HPDE6-E6E7 (cell line): ENCODE results near the gene PTPRD.

Source experiments
- DNase-seq: peaks from one replicate; pipeline ENCODE4 v3.0.0; 2011; ENCODE audit warnings: missing footprints; ENCODE audit errors: extremely low spot score

The PTPRD gene

DNA sequence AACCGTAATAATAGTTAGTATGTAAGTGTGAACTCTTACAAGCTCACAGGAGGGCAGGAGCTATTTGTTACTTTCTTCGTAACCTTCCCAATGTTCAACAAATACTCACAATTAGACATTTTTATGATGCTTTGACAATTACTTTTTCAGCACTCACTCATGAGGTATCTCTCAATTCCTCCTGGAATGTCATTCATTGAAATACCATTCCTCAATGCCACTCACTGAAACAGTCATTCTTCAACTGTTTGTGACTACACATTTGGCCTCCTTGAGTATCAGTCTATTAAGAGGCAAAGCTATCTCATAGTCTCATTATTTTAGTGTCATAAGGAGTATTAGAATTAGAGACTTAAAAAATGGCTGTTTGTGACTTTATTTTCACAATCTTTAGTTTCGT lies 2079.1 kb downstream of the PTPRD start:
- no peak for DNase-seq

DNA sequence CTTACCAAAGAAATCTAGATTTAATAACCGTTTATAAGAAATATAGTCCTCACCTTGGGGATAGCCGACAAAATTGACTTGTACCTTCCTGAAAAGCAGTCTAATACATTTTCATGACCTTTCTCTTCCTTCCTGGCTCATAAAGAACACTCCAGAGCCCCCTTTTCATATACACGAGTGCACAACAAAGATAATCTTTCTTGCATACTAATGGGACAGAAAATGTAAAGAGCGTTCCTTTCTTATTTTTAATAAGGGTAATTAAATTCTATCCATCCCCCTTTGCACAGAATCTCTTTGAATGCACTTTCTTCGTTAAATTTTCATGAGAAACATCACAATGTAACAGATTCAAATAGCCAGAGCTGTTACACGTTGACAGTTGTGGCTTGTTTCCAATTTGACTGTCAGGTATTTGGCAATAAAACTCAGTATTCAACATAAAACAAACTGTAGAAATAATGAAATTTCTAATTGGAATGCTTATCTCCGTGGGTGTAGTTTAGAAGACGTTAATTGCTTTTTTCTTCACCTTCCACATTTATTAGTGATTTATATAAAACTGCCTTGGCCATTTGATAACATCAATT lies 2080.9 kb downstream of the PTPRD start:
- DNase-seq: no peak

DNA sequence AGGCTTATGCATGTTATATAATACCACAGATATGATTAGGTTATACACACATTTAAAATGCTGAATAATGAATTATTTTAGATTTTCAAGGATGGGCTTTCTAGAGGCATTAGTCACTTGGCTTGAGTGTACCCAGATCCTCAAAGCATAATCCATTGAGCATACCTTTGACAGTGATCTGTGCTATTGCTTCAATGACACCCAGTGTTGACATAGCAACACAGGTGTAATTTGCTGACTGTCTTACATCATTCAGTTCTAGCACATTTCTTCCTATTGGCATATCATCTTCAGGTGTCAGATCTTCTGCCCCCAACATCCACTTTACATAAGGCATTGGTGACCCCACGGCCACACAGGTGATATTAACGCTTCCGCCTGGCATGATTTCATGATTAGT lies 2091.7 kb downstream of the PTPRD start:
- no peak for DNase-seq

DNA sequence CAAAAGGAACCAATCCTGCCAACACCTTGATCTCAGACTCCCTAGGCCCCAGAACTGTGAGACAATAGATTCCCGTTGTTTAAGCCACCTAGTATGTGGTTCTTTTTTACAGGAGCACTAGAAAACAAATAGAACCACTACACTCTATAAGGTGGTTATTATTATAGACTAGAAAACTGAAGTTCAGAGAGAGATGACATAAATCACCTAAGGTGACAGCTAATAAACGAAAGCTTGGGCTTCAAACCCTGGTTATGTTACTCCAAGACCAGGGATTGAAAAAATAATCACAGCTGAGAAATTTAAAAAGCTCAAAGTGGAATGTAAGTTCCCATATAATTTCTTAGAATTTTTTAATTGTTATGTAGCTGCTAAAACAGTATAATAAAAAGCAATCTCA lies 2097.1 kb downstream of the PTPRD start:
- no peak for DNase-seq

DNA sequence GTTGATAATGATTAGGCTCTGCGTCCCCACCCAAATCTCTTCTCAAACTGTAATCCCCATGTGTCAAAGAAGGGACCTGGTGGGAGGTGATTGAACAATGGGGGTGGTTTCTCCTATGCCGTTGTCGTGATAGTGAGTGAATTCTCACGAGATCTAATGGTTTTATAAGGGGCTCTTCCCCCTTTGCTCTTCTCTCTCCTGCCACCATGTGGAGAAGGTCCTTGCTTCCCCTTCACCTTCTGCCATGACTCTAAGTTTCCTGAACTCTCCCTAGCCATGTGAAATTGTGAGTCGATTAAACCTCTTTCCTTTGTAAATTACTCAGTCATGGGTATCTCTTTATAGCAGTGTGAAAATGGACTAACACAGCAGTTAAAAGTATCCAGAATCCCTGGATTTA lies 2098.0 kb downstream of the PTPRD start:
- DNase-seq: no peak

DNA sequence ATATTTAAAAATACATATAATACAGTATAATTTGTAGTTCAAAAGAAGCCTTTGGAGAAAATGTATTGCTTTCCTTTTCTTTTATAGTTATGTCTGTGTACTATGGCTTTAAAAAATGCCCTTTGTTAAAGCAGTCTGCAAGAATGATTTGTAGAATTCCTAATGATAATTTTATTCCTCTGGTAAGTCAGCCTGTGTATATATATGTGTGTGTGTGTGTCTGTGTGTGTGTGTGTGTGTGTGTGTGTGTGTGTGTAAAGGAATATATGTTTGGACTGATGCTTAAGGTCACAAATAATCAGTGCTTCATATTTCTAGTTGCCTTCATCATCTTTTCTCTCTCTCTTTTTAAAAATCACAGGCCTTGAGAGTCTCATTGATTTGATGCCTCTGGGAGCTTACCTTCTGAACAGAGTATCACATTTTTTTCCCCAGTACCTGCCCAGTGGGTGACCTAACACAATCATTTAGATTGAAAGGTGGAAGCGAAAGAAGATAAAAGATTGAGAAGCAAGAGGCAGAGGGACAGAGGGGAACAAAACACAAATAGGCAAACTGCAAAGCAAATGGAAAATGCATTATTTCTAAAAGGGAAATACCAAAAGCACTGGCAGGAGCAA lies 2104.0 kb downstream of the PTPRD start:
- DNase-seq: no peak

DNA sequence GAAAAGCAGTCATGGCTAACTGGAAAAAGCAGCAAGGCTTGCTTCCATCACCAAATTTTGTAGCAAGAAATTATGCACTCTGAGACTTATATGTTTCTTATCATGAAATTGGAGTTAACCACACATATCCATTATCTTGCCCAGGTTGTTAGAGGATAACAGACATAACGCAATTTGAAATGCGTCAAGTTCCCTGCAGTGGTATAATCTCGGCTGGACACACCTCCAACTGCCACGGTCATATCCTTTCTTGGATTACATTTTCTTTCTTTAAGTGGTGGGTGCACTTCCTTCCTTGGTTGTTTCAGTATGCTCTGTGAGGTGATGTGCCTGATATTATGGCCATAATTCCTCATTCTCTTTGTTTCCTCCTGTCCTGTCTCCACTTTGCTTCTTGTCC lies 2118.2 kb downstream of the PTPRD start:
- no peak for DNase-seq

DNA sequence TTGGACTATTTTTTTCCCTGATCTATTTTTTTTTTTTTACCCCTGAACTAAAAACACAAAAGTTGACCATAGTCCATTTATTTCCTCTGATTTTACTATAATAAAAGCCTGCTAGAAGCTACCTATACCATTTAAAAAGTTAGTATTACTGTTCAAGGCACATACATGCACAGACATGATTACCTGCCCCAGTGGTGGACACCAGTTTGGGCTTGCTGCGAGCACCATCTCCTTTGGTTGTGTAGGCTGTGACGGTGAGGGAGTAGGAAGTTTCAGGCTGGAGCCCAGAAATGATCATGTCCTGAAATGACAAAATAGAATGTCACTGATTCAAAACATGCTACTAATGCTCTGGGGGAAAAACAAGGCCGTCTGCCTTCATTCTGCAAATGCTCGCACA lies 2120.1 kb downstream of the PTPRD start:
- peak; percentile 1 for DNase-seq

DNA sequence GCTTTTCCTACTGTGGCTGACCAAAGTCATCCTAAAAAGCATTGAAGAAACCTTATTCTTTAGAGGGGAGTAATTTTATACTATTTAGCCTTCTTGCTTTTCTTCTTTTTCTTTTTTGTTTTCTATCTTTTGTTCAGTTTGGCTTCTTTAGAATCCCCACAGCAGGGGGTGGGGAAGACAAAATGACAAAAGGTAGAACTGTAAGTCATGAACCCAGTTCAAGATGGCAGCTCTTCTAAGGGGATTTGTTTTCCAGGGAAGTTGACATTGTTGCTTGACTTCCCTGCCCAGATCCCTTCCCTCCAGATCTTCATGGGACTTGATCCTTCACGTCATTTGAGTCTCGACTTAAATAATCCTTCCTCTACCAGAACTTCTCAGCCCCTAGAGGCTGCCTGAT lies 2120.8 kb downstream of the PTPRD start:
- no peak for DNase-seq

DNA sequence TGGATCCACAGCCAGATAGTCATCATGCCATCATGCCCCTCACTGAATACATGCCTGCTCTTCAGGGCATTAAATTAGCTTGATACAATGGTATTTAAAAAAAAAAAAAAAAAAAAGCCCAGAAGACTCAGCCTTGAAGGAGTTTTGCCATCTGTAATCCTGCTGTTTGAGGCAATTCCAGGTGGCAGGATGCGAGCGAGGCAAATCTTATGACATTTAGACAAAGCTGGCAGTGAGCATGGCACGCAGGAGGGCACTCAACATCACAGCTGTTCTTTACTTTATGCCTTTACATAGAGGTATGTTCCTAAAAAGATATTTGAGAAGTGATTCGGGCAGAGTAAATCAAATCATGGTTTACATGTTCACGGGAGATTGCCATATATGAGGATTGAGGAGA lies 2121.2 kb downstream of the PTPRD start:
- no peak for DNase-seq

DNA sequence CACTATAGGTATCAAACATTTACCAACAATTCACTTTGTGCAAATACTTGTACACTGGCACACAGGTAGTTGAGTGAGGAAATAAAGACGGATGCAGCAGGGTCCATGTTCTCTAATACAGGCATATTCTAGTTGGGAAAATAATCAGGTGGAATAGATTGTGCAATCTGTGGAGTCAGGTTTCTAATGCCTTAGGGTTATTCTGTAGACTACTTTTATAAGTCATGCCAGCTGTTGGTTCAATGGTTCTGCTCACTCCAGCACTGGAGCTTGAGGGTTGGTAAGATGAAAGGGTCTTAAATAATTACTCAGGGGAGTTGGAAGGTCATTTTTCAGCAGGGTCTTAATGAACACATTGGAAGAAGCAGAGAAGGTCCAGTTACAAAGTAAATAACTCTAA lies 2123.0 kb downstream of the PTPRD start:
- peak; percentile 1 for DNase-seq

DNA sequence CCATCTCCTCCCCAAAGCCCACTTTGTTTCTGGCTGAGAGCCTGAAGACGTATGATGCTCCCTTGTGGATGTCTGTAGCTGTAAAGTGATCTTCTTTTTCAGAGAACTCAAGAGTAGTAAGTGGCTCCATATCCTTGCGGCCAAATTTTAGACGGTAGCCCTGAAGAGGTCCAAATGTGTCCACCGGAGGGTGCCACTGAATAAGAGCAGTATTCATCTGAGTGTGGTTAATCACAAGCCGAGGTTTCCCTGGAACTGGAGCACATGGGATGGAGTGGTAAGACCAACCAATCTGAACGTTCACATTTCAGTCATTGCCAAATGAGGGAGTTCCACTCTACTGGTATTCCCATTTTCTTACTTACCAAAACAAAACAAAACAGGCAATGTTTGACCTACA lies 2126.7 kb downstream of the PTPRD start:
- DNase-seq: peak; percentile 1

DNA sequence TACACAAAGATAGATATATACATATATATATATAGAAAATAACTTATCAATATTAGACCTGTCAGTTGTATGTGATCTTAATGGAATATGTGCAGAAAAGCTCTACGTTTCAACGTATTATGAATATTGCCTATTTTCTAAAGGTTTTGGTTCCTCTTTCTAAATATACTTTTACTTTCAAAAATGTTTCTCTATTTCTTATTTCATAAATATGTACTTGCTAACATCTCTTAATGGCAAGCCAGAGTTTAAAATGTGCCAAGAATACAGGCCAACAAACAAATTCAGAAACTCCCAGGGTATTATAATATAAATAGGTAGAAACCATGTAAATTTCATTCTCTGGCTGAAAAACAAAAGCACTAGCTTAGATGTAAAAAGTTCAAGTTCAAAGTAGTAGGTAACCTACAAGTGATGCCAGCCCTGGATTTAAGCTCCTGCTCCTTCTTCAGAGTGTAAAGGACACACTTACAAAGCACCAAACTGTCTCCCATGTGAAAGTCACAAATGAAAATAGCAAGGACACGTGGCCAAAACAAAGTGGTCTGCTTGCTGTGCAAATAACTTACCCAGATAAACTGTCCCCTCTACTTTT lies 2128.1 kb downstream of the PTPRD start:
- no peak for DNase-seq

DNA sequence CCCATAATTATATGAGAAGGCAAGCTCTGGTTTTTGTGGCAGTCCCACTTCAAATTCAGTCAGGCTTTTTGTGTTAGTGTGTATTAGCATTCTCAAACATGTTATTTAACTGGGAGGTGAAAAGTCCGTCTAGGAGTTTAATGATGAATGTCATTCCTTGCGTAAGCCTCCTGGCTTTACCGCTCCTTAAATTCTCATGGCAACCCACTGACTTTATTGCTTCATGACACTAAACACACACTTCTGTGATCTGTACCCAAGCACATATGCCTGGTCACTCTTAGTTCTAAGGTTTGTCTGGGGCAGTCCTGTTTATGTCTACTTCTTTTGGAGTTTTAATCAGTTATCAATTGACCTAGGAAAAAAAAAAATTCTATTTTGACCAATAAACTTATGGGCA lies 2135.4 kb downstream of the PTPRD start:
- DNase-seq: no peak

DNA sequence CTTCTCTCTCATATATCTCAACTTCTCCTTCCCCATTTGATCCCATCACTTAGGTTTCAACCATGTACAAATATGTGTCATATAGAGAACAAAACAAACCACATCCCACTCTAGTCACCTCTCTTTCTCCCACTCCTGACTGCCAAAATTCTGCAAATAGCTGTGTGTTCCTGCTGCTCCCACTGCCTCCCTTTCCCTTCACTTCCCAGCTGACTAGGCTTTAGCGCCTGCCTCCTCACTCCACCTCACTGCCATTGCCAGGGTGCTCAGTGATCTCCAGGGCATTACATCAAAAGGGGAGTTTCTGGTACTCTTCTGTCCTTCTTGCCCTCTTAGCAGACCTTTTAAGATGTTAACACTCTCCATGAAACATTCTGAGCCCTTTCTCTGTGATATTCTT lies 2137.9 kb downstream of the PTPRD start:
- no peak for DNase-seq

DNA sequence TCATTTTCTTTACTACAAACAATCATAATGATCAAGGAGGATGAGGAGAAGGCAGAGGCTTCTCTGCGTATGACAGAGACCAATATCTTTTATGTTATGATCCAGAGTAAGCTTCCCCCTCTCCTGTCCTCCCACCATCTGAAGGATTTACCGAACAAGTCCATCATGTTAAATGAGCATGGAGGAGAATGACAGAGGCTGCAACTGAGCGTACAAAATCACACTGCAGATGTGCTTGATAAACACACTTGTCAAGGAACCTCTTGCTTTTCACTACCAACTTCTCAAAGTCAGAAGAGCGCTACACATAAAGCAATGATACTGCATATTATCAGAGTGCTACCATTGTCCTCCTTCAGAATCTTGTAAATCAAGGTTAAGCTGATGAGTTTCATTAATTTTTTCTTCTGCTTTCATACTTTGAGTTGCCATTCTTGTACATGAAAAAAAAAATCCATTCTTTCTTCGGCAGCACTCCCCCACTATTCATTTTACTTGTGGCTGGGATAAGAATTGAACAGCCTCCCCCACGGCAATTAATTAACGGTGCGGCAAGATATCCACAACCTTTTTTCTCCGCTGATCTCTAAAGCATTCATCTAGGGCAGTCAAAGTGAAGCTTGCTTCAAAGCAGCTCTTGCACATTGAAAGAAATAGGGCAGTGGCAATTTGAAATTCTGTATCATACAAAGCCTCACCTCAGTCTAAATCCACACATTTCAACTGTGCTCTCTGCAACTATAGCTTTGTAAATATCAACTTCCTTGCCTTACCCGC lies 2139.4 kb downstream of the PTPRD start:
- no peak for DNase-seq

DNA sequence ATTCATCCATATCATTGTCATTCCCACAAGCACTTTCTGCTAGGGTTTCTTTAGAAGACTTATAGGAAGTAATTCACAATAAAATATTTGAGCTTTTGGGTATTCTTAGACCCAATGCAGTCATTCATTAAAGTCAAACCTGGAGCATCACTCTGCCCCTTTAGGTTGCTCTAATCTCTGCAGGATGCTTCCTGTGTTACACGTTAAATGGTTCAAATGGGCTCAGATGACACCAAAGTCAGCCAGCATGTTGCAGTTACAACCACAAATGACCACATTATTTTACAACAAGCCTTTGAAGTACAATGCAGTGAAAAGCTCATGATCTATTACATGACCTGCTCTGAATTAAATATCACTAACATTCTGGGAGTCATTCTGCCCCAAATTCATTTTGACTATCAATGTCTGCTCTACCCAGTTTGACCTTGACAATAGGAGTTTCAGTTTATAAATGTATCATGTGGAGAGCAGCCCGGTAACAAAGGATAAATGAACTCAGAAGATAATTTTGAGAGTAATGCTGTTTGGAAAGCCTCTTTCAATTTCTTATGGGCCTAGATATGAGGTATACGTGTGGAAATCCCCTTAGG lies 2144.7 kb downstream of the PTPRD start:
- DNase-seq: no peak

DNA sequence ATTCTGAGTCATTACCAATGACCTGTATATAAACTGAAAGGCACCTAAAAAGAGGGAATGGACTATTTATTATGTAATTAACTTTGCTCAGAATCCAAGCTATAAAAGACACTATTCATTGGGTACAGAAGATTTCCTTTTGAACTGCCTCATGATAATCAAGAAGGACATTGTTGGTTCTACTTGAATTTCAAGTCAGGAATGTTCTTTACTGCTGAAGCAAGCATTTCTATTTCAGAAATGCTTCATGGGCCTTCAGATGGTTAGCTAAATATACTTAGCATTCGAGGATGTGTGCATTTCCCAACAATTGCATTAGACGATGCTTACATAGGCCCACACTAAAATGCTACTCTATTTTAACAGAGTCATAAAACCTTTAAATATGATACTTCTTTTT lies 2155.0 kb downstream of the PTPRD start:
- no peak for DNase-seq

DNA sequence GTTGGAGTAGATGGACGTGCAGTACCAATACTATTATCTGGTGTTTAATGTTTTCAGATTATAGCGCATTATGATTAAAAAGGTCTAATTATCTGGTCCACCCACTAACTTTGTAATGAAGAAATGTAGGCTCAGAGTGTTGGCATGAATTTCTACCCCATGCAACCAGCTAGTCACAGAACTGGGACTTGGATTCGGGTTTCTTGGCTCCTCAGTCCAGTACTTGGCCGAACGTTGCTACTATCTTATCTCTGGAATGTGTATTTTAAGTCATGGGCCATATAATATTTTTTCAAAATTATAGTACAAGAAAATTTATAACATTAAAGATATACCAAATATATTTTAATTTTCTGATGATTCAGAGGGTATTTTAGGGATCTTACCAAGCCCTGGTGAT lies 2155.7 kb downstream of the PTPRD start:
- DNase-seq: no peak

DNA sequence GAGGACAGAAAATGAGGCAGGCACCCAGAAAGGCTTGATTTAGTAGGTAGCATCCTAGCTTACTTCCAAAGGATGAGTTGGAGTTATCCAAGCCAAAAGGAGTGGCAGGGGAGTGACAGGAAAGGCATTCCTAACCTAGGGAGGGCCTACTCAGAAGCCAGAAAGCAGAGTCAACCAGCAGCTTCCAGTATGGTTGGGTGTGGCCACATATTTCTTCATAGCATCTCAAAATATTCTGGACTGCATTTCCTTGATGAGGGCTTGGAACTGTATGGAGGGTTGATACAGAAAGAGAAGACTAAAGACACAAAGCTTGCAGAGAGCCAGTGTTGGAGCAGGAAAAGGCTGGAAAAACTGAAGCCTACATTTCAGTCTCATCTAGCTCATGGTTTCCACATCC lies 2156.5 kb downstream of the PTPRD start:
- no peak for DNase-seq

DNA sequence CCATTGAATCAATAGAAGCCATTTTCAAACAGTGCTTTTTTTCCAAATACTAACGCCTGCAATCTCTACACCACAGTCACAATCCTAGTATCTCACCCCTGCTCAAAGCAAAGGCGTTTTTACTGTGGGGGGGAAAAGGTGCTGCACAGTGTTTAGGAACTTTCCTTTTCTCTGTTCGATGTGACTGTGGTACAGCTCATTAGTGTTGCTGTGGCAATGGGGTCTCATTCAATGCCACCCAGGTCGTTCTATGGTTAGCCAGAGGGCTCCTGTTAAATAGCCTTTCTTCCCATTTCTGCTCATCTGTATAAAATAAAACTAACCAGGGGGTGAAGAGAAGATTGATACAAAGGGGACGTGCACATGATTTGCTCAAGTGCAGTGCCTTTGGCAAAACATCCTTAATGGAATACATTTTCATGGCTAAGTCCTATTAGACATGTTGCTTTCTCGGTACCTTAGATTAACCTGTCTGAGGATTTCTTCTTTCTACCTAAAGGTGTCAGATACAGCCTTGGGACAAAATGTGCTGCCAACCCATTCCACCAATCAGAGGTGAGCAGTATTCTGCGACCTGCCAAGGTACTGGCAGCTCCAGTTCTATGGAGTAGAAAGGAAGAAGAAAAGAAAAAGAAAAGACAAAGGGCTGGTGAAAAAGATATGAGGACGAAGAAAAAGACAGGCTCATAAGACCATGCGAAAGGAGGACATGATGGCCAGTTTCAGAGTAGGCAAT lies 2161.8 kb downstream of the PTPRD start:
- no peak for DNase-seq

DNA sequence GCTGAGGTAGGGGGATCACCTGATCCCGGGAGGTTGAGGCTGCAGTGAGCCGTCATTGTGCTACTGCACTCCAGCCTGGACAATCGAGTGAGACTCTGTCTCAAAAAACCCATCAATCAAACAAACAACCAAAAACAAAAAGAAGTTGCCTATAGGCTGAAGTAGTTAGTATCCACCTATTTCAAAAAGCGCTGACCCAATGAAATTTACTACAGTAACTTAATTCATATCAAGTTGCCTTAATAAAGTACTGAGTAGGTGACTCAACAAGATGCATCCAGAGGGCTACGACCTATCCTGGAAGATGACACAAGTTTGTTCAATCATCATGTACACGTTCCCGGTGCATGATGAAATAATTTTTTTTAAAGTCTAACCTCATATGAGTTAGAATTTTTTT lies 2164.6 kb downstream of the PTPRD start:
- DNase-seq: no peak
